ENCODE data around the gene LYZL2. TPM values are rescaled to one million over a fixed set of nuclear protein-coding genes. Genes with fewer than 3 reads are reported as not detected.
A peak's percentile ranks its signal among the peaks of the same experiment; 100 is the strongest.

The LYZL2 gene
- total and polyA plus RNA-seq, 2 donors (not counting 3 experiments of a cell fraction or from before 2014, with no cell fraction given): not detected

DNA sequence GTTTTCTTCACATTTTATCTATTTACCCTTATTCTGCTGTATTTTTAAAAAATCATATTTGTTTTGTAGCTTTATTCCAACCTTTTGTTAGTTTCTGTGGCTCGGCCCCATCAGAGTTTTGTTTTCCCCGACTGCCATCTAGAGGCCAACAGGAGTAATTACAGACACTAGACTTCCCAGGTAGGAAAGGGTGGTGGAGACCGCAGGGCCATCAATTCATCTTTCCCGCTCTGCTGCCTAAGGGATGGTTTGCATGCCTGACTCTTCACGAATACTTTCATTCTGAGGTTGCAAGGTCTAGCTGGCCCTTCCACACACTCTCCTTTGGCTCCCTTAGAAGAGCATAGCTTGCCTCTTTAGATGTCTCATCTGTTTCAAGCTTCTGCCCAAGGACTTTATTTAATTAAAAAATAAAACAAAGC, 38.3 kb downstream of the LYZL2 start:
- H3K27me3 ChIP-seq (ENCODE audit: control insufficient read depth in 2 of 2, insufficient read depth in 2 of 2, low read length in 2 of 2): peaks cover 2 to 16% of the 10 kb centered on the region in 2 experiments
- ChIA-PET POLR2A (no interaction called here), CTCF (interaction anchor here (0.6 to 4.0 kb wide), 92 partner anchors 9 to 1217 kb away, joined by 3 to 169 read pairs (median 6); partner anchors contain the start of genes LYZL2, MAP3K8 and MTPAP)
- no peak overlapping the region for H3K4me3 ChIP-seq (replicated peaks in 1 of 3; ENCODE audit: insufficient read depth in 1 of 3, low read depth in 1 of 3, low read length in 3 of 3)
- H3K4me1 ChIP-seq (ENCODE audit: control insufficient read depth, extremely low read depth, insufficient read depth, low read length): no peaks in the 10 kb centered on the region
- intact Hi-C loops (cut with micrococcal nuclease): loop anchor here (1.0 to 2.0 kb wide), 5 partner anchors 9 to 232 kb away; no protein-coding TSS in a partner anchor
- BruUV-seq (replicated peaks): no TSS peak
- no peaks in the 10 kb centered on the region for H3K79me2 ChIP-seq (ENCODE audit: control insufficient read depth, insufficient read depth, low read length)
- no peaks in the 10 kb centered on the region for H3K9me1 ChIP-seq (replicated peaks; ENCODE audit: control insufficient read depth, extremely low read depth, insufficient read depth, low read length)
- H3K27ac ChIP-seq (ENCODE audit: insufficient read depth, low read depth, low read length): no peak overlapping the region
- DNase-seq (ENCODE audit: low read depth, low spot score) (peak; percentile 65), FAIRE-seq (peak; percentile 84)
- no peaks in the 10 kb centered on the region for H3K36me3 ChIP-seq (ENCODE audit: control insufficient read depth in 2 of 2, extremely low read depth in 1 of 2, insufficient read depth in 2 of 2, low read length in 2 of 2)
- dilution Hi-C loops (cut with MboI; ENCODE audit: extremely low pct_ligation_motif_present, low sequenced_read_pairs): no loop called here
- no peaks in the 10 kb centered on the region for H3K9me3 ChIP-seq (replicated peaks; ENCODE audit: control insufficient read depth, insufficient read depth, low read length)
- TF ChIP-seq, protein P1, sequence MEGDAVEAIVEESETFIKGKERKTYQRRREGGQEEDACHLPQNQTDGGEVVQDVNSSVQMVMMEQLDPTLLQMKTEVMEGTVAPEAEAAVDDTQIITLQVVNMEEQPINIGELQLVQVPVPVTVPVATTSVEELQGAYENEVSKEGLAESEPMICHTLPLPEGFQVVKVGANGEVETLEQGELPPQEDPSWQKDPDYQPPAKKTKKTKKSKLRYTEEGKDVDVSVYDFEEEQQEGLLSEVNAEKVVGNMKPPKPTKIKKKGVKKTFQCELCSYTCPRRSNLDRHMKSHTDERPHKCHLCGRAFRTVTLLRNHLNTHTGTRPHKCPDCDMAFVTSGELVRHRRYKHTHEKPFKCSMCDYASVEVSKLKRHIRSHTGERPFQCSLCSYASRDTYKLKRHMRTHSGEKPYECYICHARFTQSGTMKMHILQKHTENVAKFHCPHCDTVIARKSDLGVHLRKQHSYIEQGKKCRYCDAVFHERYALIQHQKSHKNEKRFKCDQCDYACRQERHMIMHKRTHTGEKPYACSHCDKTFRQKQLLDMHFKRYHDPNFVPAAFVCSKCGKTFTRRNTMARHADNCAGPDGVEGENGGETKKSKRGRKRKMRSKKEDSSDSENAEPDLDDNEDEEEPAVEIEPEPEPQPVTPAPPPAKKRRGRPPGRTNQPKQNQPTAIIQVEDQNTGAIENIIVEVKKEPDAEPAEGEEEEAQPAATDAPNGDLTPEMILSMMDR (IDR thresholded peaks at IDR 0.05; ENCODE audit: extremely low read depth in 1 of 2, insufficient read depth in 1 of 2, low read depth in 1 of 2, low read length in 2 of 2): peak; percentile 65 to 74
- no peak for TF ChIP-seq MYC (IDR thresholded peaks at IDR 0.05; ENCODE audit: low read depth, low read length)
- H3K9ac ChIP-seq (replicated peaks; ENCODE audit: extremely low read depth, insufficient read depth, low read length): no peak overlapping the region
- no peaks in the 10 kb centered on the region for H4K20me1 ChIP-seq (replicated peaks; ENCODE audit: control insufficient read depth, extremely low read depth, insufficient read depth, low read length)
- H3K4me2 ChIP-seq (ENCODE audit: insufficient read depth, low read length): no peak overlapping the region
- no peak overlapping the region for H2AFZ ChIP-seq (ENCODE audit: low read depth, low read length)

DNA sequence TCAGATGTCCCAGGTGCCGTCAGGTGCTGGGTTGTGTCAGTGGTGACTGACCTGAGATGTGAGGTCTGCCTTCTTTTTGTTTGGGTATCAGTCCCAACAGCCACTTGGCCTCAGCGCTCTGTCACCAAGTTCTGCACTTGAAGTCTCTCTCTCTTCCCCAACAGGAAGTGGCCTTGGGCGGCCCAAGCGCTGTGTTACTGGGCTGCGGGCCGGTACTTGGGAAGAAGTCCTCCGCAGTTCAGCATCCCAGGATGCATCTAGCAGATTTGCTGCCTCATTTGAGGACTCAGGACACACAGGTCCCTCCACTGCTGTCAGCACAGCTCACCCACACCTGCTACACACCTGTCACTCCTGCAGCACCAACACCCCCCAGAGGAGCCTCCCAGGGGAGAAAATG, 40.1 kb downstream of the LYZL2 start:
- H3K9ac ChIP-seq (replicated peaks; ENCODE audit: extremely low read depth, insufficient read depth, low read length): no peak overlapping the region
- peaks cover 0 to 14% of the 10 kb centered on the region in 2 experiments for H3K27me3 ChIP-seq (ENCODE audit: control insufficient read depth in 2 of 2, insufficient read depth in 2 of 2, low read length in 2 of 2)
- no peaks in the 10 kb centered on the region for H3K9me3 ChIP-seq (replicated peaks; ENCODE audit: control insufficient read depth, insufficient read depth, low read length)
- ChIA-PET POLR2A (no interaction called here), CTCF (interaction anchor here (3.1 to 3.5 kb wide), 2 partner anchors 177 to 230 kb away, joined by 93 to 100 read pairs; no protein-coding TSS in a partner anchor)
- no peaks in the 10 kb centered on the region for H4K20me1 ChIP-seq (replicated peaks; ENCODE audit: control insufficient read depth, extremely low read depth, insufficient read depth, low read length)
- FAIRE-seq (no peak), DNase-seq (ENCODE audit: low read depth, low spot score) (no peak)
- no peak overlapping the region for H3K4me3 ChIP-seq (replicated peaks in 1 of 3; ENCODE audit: insufficient read depth in 1 of 3, low read depth in 1 of 3, low read length in 3 of 3)
- H3K79me2 ChIP-seq (ENCODE audit: control insufficient read depth, insufficient read depth, low read length): no peaks in the 10 kb centered on the region
- no peak overlapping the region for H3K4me2 ChIP-seq (ENCODE audit: insufficient read depth, low read length)
- no peak for TF ChIP-seq GATA2 (IDR thresholded peaks at IDR 0.05; ENCODE audit: insufficient read depth, insufficient read length, low read depth, low read length)
- no peak for TF ChIP-seq POLR2A (IDR thresholded peaks at IDR 0.05; ENCODE audit: low read depth, low read length)
- TF ChIP-seq FOS (IDR thresholded peaks at IDR 0.05; ENCODE audit: borderline replicate concordance, insufficient read depth, low read length): no peak
- no peak for TF ChIP-seq EZH2 (IDR thresholded peaks at IDR 0.05; ENCODE audit: borderline replicate concordance, low read depth, low read length, severe bottlenecking)
- TF ChIP-seq JUN (IDR thresholded peaks at IDR 0.05; ENCODE audit: borderline replicate concordance, insufficient read depth, insufficient read length, low read depth): no peak
- no peak for TF ChIP-seq POLR2AphosphoS5 (IDR thresholded peaks at IDR 0.05; ENCODE audit: insufficient read depth, low read depth, low read length)
- TF ChIP-seq MYC (IDR thresholded peaks at IDR 0.05; ENCODE audit: low read depth, low read length): no peak
- TF ChIP-seq, protein P1 (IDR thresholded peaks at IDR 0.05; ENCODE audit: extremely low read depth in 1 of 2, insufficient read depth in 1 of 2, low read depth in 1 of 2, low read length in 2 of 2): no peak
- dilution Hi-C loops (cut with MboI; ENCODE audit: extremely low pct_ligation_motif_present, low sequenced_read_pairs): no loop called here
- H2AFZ ChIP-seq (ENCODE audit: low read depth, low read length): no peak overlapping the region
- BruUV-seq (replicated peaks): no TSS peak
- intact Hi-C loops (cut with micrococcal nuclease): no loop called here
- no peak overlapping the region for H3K27ac ChIP-seq (ENCODE audit: insufficient read depth, low read depth, low read length)
- H3K9me1 ChIP-seq (replicated peaks; ENCODE audit: control insufficient read depth, extremely low read depth, insufficient read depth, low read length): no peaks in the 10 kb centered on the region
- peaks cover under 1% of the 10 kb centered on the region for H3K4me1 ChIP-seq (ENCODE audit: control insufficient read depth, extremely low read depth, insufficient read depth, low read length)
- H3K36me3 ChIP-seq (ENCODE audit: control insufficient read depth in 2 of 2, extremely low read depth in 1 of 2, insufficient read depth in 2 of 2, low read length in 2 of 2): no peaks in the 10 kb centered on the region
